NT2/D1 (cell line): ENCODE results near the gene TSPAN9.

Experiments used
- SUZ12 ChIP-seq: IDR thresholded peaks from 2 replicates; pipeline ENCODE4 v1.6.1; 2011; ENCODE audit not compliant: insufficient read length, insufficient read depth; ENCODE audit errors: extremely low read depth
- YY1 ChIP-seq: IDR thresholded peaks from 2 replicates; pipeline ENCODE4 v1.6.1; 2011; ENCODE audit not compliant: insufficient read length, insufficient read depth
- ZNF274 ChIP-seq: IDR thresholded peaks from 2 replicates; pipeline ENCODE4 v1.6.1; 2011; ENCODE audit warnings: mild to moderate bottlenecking, low read depth, low read length

GRCh38 chr12:3313066-3313465 is 235.9 kb downstream of the TSPAN9 start:
- TF ChIP-seq SUZ12 (no peak), YY1 (no peak), ZNF274 (no peak)
